ENCODE measurements around the gene ELF1. TPM values are rescaled to one million over a fixed set of nuclear protein-coding genes. Genes with fewer than 3 reads are reported as not detected.

ELF1 gene
- total RNA-seq, 1 donor from 2014 or later = 19.2 TPM

DNA sequence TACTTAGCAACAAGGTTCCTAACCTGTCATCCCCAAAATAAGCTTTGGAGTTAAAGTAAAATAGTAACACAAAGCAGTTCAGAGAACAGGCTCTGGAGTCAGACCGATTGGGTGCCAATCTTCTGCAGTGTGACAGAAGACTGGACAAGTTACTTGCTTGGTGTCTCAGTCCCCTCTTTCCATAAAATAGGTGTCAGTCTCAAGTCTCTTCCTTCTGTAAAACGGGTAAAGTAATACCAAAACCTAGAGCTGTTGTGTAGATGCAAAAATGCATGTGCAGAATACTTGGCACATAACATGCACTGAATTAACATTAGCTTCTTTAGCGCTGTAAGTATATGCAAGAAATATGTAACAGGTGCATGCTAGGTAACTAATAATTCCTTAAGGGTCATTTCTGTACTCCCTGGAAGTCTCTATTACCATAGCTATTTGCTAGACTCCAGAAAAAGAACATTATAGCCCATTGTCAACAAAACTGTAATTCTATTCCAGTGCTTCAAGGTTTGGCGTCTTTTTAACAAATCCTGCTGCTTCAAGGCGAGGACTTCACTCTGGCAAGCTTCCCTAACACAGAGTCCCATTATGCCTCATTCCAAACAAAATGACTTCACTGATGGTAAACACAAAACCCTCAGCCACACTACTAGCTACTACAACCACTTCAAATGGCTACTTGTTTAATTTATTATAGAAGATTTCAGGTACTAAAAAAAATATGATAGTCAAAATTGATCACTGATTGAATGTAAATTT is 32.8 kb downstream of the ELF1 start:
- H3K9me3 Mint-ChIP-seq = no peaks in the 10 kb centered on the region
- no peak overlapping the region for H3K4me3 Mint-ChIP-seq
- H3K36me3 Mint-ChIP-seq (ENCODE audit: low read depth) = no peaks in the 10 kb centered on the region
- TF ChIP-seq, protein P1, sequence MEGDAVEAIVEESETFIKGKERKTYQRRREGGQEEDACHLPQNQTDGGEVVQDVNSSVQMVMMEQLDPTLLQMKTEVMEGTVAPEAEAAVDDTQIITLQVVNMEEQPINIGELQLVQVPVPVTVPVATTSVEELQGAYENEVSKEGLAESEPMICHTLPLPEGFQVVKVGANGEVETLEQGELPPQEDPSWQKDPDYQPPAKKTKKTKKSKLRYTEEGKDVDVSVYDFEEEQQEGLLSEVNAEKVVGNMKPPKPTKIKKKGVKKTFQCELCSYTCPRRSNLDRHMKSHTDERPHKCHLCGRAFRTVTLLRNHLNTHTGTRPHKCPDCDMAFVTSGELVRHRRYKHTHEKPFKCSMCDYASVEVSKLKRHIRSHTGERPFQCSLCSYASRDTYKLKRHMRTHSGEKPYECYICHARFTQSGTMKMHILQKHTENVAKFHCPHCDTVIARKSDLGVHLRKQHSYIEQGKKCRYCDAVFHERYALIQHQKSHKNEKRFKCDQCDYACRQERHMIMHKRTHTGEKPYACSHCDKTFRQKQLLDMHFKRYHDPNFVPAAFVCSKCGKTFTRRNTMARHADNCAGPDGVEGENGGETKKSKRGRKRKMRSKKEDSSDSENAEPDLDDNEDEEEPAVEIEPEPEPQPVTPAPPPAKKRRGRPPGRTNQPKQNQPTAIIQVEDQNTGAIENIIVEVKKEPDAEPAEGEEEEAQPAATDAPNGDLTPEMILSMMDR (conservative IDR thresholded peaks at IDR 0.05) = no peak
- H3K27ac Mint-ChIP-seq (ENCODE audit: unreplicated experiment) = no peak overlapping the region
- no peak for DNase-seq (ENCODE audit: low read depth, low spot score)
- no peaks in the 10 kb centered on the region for H3K27me3 Mint-ChIP-seq (ENCODE audit: low read depth)
- peaks cover 24% of the 10 kb centered on the region for H3K4me1 Mint-ChIP-seq

DNA sequence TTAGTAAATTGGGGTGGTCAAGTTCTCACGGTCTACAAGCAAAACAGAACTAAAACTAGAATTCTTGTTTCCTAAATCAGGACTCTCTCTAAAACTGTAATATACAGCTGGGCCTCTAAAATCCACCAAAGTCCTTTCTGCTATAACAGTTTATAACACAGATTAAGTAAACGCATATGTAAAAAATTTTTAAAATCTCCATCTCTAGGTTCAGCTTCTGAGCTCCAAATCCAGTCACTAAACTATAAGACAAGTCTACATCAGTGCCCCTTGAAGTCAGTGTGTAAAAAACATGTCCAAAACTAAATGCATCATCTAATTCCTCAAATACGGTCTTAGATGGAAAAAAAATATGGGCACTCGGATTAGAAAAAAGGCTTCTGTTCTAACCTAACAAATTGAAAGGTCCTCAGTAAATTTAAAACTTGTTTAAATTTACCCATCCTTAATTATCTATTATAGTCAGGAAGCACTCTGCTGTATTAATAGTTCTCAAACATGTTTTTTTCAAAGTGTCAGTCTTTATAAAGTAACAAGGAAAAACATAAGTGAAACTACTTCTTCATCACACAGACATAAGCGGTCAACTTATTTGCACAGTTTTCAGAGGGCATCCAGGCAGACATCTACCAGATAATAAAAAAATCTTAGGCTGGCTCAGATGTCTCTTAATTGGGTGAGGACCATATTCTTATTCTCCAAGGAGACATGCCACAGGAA is 33.6 kb downstream of the ELF1 start:
- H3K36me3 Mint-ChIP-seq (ENCODE audit: low read depth) = no peaks in the 10 kb centered on the region
- TF ChIP-seq, protein P1 (conservative IDR thresholded peaks at IDR 0.05) = no peak
- DNase-seq (ENCODE audit: low read depth, low spot score) = no peak
- H3K27ac Mint-ChIP-seq (ENCODE audit: unreplicated experiment) = no peak overlapping the region
- H3K27me3 Mint-ChIP-seq (ENCODE audit: low read depth) = no peaks in the 10 kb centered on the region
- H3K4me1 Mint-ChIP-seq = peaks cover 24% of the 10 kb centered on the region
- H3K4me3 Mint-ChIP-seq = no peak overlapping the region
- H3K9me3 Mint-ChIP-seq = no peaks in the 10 kb centered on the region

DNA sequence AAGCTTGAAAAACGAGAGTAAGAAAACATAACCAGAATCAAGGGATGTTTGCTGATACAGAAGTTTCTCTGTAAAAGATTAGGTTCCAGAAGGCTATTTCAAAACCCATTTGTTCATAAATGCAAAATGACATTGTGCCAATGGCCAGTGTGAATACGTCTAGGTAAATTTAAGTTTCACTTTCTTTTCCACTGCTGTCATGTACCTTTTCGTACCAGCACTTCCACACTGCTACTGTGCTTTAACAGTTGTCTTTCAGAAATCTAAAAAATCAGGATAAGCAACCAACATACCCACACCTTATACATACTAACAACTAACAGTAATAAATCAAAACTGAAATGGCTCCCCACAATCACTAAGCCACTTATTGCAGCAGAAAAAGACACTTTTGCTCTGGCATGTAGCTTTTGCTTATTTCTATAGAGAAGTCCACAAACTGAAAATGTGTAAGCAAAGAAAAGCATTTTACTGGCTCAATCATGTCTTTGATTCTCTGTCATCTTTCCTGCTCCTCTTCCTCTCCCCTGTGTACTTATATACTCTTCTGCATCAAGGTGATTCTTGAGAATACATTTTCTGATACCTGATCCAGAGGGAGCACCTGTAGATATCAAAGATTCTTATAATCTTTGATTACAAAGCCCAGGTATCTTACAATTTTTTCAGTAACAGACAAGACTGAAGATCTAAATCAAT is 34.3 kb downstream of the ELF1 start:
- DNase-seq (ENCODE audit: low read depth, low spot score) = no peak
- TF ChIP-seq, protein P1 (conservative IDR thresholded peaks at IDR 0.05) = no peak
- Mint-ChIP-seq H3K4me3 (no peak overlapping the region), H3K27ac (ENCODE audit: unreplicated experiment) (no peak overlapping the region), H3K27me3 (ENCODE audit: low read depth) (no peaks in the 10 kb centered on the region), H3K9me3 (no peaks in the 10 kb centered on the region), H3K36me3 (ENCODE audit: low read depth) (no peaks in the 10 kb centered on the region), H3K4me1 (peaks cover 24% of the 10 kb centered on the region)

DNA sequence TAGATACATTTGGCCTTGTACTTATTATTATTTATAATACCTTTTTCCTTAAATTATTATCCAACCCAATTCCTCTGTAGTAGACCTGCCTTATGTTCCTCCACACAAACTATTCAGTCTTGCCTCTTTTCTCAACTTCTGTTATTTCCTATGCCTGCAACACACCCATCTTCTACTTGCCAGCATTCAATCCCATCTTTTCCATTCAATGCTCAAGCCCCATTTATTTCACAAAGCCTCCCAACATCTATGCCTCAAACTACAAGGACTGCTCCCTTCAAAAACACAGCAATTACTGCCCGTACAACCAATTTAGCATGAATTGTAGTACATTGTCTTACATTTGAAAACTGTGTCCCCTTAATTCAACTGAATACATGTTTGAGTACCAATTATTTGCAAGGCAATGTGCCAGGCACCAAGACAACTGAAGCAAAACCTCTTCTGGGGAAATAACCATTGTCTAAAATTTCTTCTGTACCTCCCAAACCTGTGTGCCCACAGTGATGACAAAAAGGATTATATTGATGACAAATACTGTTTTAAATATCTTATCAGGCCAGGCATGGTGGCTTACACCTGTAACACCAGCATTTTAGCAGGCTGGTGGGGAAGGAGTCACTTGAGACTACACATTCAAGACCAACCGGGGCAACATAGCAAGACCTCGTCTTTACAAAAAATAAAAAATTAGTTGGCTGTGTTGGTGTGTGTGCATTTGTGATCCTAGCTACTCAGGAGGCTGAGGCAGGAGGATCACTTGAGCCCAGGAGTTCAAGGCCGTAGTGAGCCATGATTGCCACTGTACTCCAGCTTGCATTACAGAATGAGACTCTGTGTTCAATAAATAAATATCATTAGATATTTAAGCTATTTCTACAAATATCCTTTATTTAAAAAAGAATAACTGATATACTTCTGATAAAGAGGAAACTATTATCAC is 35.1 kb downstream of the ELF1 start:
- Mint-ChIP-seq H3K4me1 (peaks cover 24% of the 10 kb centered on the region), H3K27ac (ENCODE audit: unreplicated experiment) (no peak overlapping the region), H3K4me3 (no peak overlapping the region), H3K36me3 (ENCODE audit: low read depth) (no peaks in the 10 kb centered on the region), H3K9me3 (no peaks in the 10 kb centered on the region), H3K27me3 (ENCODE audit: low read depth) (no peaks in the 10 kb centered on the region)
- TF ChIP-seq, protein P1 (conservative IDR thresholded peaks at IDR 0.05) = no peak
- DNase-seq (ENCODE audit: low read depth, low spot score) = no peak

DNA sequence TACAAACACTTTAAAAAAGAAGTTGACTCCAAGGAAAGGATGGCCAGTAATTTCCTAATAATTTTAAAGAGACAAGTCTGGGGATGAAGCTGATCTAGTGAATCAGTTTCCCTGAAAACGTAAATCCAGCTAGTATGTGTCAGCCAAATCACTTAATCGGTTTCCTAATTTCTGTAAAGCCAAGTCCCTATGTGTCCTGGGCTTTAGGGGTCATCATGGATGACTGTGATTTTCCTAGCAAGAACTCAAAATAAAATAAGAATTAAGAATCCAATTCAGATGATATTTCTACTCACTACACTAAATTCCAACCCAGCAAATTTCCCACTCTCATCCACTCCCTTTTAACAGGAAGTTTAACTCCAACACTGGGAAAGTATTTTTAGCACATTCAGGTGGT is 35.9 kb downstream of the ELF1 start:
- no peak for DNase-seq (ENCODE audit: low read depth, low spot score)
- no peaks in the 10 kb centered on the region for H3K36me3 Mint-ChIP-seq (ENCODE audit: low read depth)
- peaks cover 24% of the 10 kb centered on the region for H3K4me1 Mint-ChIP-seq
- no peak overlapping the region for H3K27ac Mint-ChIP-seq (ENCODE audit: unreplicated experiment)
- TF ChIP-seq, protein P1 (conservative IDR thresholded peaks at IDR 0.05) = no peak
- no peaks in the 10 kb centered on the region for H3K27me3 Mint-ChIP-seq (ENCODE audit: low read depth)
- H3K4me3 Mint-ChIP-seq = no peak overlapping the region
- no peaks in the 10 kb centered on the region for H3K9me3 Mint-ChIP-seq

Measured in neural crest cell (in vitro differentiated cells).